GM12801 (cell line): Measurements from ENCODE around the gene ZBTB9.

ENCODE experiments used
- TF ChIP-seq, protein P1 (sequence below): IDR thresholded peaks from one replicate; pipeline ENCODE4 v1.5.1; 2011; ENCODE audit warnings: control low read depth; ENCODE audit not compliant: insufficient read length; ENCODE audit errors: extremely low read depth

The ZBTB9 gene

DNA sequence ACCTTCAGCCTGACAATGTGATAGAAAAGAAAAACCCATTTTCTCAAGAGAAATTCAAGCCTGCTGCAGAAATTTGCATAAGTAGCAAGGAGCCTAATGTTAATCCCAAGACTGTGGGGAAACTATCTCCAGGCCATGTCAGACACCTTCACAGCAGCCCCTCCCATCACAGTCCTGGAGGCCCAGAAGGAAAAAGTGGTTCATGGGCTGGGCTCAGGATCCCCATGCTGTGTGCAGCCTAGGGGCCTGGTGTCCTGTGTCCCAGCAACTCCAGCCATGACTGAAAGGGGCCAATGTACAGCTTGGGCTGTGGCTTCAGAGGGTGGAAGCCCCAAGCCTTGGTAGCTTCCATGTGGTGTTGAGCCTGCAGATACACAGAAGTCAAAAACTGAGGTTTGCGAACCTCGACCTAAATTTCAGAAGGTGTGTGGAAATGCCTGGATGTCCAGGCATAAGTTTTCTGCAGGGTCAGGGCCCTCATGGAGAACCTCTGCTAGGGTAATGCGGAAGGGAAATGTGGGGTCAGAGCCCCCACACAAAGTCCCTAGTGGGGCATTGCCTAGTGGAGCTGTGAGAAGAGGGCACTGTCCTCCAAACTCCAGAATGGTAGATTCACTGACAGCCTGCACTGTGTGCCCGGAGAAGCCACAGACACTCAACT lies 11.8 kb downstream of the ZBTB9 start:
- TF ChIP-seq, protein P1, sequence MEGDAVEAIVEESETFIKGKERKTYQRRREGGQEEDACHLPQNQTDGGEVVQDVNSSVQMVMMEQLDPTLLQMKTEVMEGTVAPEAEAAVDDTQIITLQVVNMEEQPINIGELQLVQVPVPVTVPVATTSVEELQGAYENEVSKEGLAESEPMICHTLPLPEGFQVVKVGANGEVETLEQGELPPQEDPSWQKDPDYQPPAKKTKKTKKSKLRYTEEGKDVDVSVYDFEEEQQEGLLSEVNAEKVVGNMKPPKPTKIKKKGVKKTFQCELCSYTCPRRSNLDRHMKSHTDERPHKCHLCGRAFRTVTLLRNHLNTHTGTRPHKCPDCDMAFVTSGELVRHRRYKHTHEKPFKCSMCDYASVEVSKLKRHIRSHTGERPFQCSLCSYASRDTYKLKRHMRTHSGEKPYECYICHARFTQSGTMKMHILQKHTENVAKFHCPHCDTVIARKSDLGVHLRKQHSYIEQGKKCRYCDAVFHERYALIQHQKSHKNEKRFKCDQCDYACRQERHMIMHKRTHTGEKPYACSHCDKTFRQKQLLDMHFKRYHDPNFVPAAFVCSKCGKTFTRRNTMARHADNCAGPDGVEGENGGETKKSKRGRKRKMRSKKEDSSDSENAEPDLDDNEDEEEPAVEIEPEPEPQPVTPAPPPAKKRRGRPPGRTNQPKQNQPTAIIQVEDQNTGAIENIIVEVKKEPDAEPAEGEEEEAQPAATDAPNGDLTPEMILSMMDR: no peak

DNA sequence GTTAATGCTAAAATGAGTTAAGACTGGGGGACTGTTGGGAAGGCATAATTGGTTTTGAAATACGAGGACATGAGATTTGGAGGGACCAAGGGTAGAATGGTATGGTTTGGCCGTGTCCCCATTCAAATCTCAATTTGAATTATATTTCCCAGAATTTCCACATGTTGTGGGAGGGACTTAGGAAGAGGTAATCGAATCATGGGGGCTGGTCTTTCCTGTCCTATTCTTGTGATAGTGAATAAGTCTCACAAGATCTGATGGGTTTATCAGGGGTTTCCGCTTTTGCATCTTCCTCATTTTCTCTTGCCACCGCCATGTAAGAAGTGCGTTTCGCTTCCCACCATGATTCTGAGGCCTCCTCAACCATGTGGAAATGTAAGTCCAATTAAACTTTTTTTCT lies 12.7 kb downstream of the ZBTB9 start:
- TF ChIP-seq, protein P1: no peak

GRCh38 chr6:33469661-33470060 lies 15.3 kb downstream of the ZBTB9 start:
- TF ChIP-seq, protein P1: no peak

GRCh38 chr6:33477864-33478263 lies 23.5 kb downstream of the ZBTB9 start:
- TF ChIP-seq, protein P1: no peak

DNA sequence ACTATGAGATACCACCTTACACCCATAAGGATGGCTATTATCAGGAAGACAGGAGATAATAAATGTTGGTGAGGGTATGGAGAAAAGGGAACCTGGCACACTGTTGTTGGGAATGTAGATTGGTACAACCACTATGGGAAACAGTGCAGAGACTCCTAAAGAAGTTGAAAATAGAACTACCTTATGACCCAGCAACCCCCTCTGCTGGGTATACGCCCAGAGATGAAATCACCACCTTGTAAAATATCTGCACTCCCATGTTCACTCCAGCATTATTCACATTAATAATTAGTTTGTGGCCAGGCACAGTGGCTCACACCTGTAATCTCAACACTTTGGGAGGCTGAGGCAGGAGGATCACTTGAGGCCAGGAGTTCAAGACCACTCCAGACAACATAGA lies 26.8 kb downstream of the ZBTB9 start:
- TF ChIP-seq, protein P1: no peak

- TF ChIP-seq, protein P1: no peak
Measured at GRCh38 chr6:33483678-33484077, 29.3 kb downstream of the ZBTB9 start.

DNA sequence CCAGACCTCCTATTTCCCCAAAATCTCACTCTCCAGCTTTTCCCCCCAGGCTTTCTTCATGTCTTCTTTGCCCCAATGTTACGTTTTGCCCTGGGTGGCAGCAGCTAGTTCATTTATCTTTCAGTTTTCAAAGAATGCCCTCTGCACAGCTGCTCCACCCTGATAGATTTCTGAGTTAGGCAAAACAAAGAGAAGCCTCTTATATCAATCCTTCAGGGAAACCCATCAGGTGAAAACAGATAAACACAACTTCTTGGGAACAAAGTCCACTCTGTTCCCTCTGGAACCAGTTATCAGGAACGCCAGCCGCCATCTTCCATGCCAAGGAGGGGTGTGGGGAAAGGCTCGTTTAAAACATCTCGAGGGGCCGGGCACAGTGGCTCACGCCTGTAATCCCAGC lies 34.0 kb downstream of the ZBTB9 start:
- TF ChIP-seq, protein P1: no peak
